ENCODE measurements around the gene GTSE1. TPM values are rescaled to one million over a fixed set of nuclear protein-coding genes. Genes with fewer than 3 reads are reported as not detected.

The GTSE1 gene, protein sequence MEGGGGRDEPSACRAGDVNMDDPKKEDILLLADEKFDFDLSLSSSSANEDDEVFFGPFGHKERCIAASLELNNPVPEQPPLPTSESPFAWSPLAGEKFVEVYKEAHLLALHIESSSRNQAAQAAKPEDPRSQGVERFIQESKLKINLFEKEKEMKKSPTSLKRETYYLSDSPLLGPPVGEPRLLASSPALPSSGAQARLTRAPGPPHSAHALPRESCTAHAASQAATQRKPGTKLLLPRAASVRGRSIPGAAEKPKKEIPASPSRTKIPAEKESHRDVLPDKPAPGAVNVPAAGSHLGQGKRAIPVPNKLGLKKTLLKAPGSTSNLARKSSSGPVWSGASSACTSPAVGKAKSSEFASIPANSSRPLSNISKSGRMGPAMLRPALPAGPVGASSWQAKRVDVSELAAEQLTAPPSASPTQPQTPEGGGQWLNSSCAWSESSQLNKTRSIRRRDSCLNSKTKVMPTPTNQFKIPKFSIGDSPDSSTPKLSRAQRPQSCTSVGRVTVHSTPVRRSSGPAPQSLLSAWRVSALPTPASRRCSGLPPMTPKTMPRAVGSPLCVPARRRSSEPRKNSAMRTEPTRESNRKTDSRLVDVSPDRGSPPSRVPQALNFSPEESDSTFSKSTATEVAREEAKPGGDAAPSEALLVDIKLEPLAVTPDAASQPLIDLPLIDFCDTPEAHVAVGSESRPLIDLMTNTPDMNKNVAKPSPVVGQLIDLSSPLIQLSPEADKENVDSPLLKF
- 24.7 to 35.3 TPM (median 32.0 TPM) in 5 replicates for total RNA-seq (2022; extraction: Qiagen RNA extraction; ENCODE audit: low read depth)

DNA sequence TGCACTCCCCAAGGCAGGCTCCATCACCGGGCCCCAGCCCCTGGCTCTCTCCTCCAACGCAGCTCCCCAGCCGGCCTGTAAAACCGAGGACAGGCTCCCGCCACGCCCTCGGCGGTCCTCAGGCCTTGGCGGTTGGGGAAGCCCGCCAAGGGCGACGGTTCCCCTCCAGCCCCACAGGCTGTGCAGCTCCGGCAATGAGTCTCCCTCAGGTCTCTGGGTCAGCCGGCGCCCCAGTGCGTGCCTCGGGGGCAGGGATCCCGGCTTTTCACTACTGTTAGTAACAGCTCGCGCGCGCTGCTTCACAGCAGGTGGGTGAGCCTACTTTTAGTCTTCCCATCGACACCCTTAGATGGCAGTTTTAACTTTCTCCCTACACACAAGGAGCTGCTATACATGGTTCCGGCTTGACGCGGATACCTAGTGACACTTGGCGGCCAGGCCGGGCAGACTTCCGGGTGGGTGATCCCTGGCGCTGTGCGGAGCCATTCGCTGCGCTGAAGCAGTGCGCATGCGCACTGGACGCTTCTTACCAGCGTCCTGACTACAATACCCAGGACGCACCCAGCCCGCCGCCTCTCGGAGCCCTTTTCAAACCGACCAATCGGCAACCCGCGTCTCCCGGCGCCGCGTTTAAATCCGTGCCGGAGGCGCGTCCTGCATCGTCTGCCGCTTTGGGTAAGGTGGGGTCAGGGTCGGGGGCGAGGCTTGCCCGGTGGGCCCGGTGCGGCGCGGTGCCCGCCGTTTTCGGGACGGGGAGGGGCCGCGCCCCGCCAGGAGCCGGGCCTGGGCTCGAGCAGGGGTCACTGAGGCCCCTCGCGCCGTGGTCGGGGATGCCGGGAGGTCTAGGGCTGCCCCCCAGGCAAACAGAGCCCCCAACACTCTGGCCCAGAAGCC is at the start of gene GTSE1:
GTSE1 (plus strand) TSS at position 614 of the 894 bp plus-strand sequence. CDS start 531 bp downstream, outside the sequence.

DNA sequence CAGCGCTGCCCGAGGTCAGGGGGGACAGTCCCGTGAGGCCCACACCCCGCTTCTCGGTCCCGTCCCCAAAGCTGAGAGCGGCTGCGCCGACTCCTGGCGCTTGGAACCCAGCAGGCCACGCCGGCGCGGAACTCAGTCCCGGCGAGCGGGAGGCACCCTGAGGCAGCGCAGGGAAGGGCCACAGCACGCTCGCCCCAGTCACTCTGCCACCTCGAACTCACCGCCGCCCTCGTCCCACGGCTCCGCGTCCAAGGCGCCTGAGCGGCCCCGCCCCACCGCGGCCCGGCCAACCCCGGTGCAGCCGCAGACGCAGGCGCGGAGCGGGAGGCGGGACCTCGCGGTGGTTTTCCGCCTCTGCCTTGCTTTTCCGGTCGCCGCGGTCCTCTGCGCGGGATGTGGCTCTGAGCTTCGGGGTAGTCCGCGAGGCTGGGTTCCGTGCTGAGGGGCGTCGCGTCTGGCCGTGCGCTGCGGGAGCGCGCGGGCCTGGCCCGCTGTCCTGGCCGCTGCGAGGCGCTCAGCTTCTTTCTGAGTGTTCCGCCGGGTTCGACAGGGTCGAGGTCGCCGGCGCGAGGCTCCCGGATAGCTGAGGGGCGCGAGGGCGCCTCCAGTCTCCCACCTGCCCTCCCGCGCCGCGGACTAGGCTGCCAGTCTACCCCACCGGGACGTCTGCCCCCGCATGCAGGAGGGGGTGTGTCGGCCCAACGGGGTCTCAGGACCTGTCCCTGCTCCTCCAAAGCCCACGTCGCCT is 46.5 kb upstream of the GTSE1 start, which contains the start of gene CDPF1:
CDPF1 (minus strand) TSS at position 259 of the 748 bp plus-strand sequence. CDS start 2,009 bp downstream, outside the sequence.

DNA sequence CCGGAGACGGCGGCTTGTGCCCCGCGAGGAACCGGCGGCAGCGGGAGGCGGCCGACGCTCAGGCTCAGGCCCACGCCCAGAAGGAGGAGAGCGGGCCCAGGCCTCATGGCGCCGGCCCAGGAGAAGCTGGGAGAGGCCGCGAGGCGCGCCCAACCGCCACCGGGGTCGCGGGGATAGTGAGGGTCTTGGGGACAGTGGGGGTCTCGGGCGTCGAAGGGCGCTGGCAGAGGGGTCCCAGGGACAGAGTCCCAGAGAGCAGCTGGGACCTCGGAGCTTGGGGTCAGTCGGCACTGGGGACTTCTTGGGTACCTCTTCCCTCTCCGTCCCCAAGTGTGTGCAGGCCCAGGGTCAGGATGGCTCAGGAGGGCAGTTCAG is 33.5 kb upstream of the GTSE1 start, which contains the start of gene PKDREJ:
PKDREJ (minus strand) TSS at position 128 of the 375 bp plus-strand sequence; CDS start at position 107, 21 bp downstream.

DNA sequence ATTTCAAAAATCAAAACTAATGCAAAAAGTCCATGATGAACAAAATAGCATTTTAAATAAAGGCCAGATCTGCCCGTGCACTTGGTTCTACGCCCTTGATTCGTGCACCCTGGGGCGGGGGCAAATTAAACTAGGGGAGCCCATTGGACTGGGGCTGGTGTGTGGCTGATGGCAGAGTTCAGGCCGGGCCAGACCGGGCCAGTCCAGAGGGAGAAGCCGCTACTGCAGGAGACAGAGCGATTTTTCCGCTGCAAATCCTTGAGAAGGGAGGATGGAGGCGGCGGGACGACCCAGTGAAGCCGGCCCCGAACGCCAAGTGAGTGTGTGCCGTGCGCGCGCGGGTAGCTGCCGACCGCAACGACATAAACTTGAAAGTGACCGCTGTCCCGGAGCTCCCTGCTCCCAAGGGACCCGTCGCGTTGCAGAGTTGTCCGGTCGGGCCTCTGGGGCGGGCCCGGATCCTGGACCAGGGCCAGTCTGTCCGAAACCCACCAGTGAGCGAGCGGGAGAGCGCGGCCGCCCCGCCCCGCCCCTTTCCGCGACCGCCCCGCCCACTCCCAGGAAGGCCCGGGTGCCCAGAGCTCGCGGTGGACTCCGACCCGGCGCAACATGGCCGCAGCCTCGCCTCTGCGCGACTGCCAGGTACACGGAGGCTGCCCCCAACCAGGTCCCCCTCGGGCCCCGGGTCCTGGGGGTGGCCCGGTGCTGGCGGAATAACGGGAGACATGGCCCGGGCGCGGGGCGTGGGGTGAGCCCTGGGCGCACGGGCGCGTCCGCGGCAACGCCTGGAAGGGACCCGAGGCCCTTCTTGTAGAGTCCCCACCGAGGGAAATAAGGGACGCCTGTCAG is 29.0 kb upstream of the GTSE1 start, which contains the start of gene TTC38:
TTC38 (plus strand) TSS at position 578 of the 849 bp plus-strand sequence; CDS start at position 610, 32 bp downstream.

DNA sequence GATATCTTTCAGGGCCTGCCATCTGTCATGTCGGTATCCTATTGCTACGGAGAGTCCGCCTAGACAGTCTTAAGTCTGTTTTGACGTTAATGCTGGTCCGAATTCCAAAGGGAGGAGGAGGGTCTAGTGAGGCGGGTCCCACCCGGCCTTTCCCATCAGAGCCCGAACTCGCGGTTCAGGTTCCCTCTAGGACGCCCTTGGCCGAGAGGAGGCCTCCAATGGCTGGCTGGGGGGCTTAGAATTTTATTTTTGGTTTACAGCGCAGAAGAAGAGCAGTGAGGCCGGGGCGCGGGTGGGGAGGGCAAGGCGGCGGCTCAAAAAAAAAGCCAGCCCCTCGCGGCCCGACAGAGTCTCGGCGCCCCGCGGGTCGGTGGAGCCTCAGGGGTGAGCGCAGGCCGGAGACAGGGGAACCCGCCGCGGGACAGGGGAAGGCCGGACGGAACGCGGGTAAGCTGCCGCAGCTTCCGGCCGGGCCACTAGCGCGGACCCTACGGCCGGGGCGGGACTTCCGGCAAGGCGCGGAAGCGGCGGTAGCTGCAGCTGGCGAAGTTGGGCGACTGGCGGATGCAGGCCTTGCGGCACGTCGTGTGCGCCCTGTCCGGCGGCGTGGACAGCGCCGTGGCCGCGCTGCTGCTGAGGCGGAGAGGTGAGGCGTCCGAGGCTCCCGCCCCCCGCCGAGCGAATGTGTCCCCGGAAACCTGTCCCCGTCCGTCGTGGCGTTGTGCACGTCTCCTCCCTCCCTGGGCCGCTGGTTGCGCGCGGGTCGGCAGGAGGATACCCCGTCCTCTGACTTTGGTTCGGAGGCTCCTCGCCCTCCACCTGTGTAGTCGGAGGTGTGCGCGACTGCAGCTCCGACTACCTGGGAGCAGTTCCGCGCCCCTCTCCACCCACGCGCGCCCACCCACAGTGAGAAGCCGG is 38.8 kb downstream of the GTSE1 start, which contains the start of gene TRMU:
TRMU (plus strand) TSS at position 514 of the 918 bp plus-strand sequence; CDS start at position 565, 51 bp downstream.

Other genes with a start within 250 kb of the GTSE1 start
- gene PPARA, start 146.3 kb upstream of the GTSE1 start, total RNA-seq (2022; extraction: Qiagen RNA extraction; ENCODE audit: low read depth) = 0.77 to 1.5 TPM (median 1.4 TPM) in 5 replicates
- 7.0 to 13.1 TPM (median 10.4 TPM) in 5 replicates for gene CDPF1, start 46.6 kb upstream of the GTSE1 start, total RNA-seq (2022; extraction: Qiagen RNA extraction; ENCODE audit: low read depth)
- not detected in 5 replicates for gene PKDREJ, start 33.5 kb upstream of the GTSE1 start, total RNA-seq (2022; extraction: Qiagen RNA extraction; ENCODE audit: low read depth)
- 13.0 to 17.8 TPM (median 14.8 TPM) in 5 replicates for gene TTC38, start 28.9 kb upstream of the GTSE1 start, total RNA-seq (2022; extraction: Qiagen RNA extraction; ENCODE audit: low read depth)
- 28.4 to 43.3 TPM (median 38.8 TPM) in 5 replicates for gene TRMU, start 38.8 kb downstream of the GTSE1 start, total RNA-seq (2022; extraction: Qiagen RNA extraction; ENCODE audit: low read depth)
- 17.2 to 31.0 TPM (median 28.1 TPM) in 5 replicates for gene CELSR1, start 240.8 kb downstream of the GTSE1 start, total RNA-seq (2022; extraction: Qiagen RNA extraction; ENCODE audit: low read depth)

All from A549 treated with ZK216348 at 1 μM for 4 hours (cell line).